Hair follicular keratinocyte (primary cell): ENCODE measurements around the gene DRICH1. TPM values are rescaled to one million over a fixed set of nuclear protein-coding genes. Genes with fewer than 3 reads are reported as not detected.

Experiments
- total RNA-seq: library from RNA; depleted of rRNA; stranded (reverse); fragments of >200 nt; gene quantifications from 2 replicates; pipeline ENCODE4 v1.2.3, GENCODE V29; 2015

The DRICH1 gene
- total RNA-seq, result not detected in 2 replicates

GRCh38 chr22:23632178-23632577 lies at the start of gene DRICH1:
DRICH1 (minus strand) TSS chr22:23632321; CDS start chr22:23632023, 298 bp downstream.

GRCh38 chr22:23579870-23580575 lies 52.1 kb downstream of the DRICH1 start, which contains the start of gene IGLL1:
IGLL1 (minus strand) TSS chr22:23580290; CDS start chr22:23580190, 100 bp downstream.

Other genes with a start within 250 kb of the DRICH1 start
- not detected in 2 replicates for gene IGLL1, start 52.0 kb downstream of the DRICH1 start, total RNA-seq
- gene RGL4, start 58.7 kb upstream of the DRICH1 start, total RNA-seq, result not detected in 2 replicates
- 0.99 and 2.3 TPM in 2 replicates for gene ZNF70, start 118.8 kb upstream of the DRICH1 start, total RNA-seq
- not detected in 2 replicates for gene VPREB3, start 122.1 kb upstream of the DRICH1 start, total RNA-seq
- not detected in 2 replicates for gene C22orf15, start 130.7 kb upstream of the DRICH1 start, total RNA-seq
- 8.3 and 13.7 TPM in 2 replicates for gene CHCHD10, start 135.7 kb upstream of the DRICH1 start, total RNA-seq
- 0.38 and 0.47 TPM in 2 replicates for gene MMP11, start 140.5 kb upstream of the DRICH1 start, total RNA-seq
- gene SMARCB1, start 154.6 kb upstream of the DRICH1 start, total RNA-seq, result 119 and 127 TPM in 2 replicates
- 1.4 and 5.6 TPM in 2 replicates for gene DERL3, start 206.7 kb upstream of the DRICH1 start, total RNA-seq
- 3.3 and 3.4 TPM in 2 replicates for gene SLC2A11, start 225.6 kb upstream of the DRICH1 start, total RNA-seq